NCI-H510A treated with DMSO at 0.1 percent for 48 hours (cell line): ENCODE results near the gene ICAM3.

Source experiments
- DNase-seq: peaks from one replicate; lab custom pipeline; 2025; lab: John Stamatoyannopoulos, UW

ICAM3 gene

GRCh38 chr19:10290876-10291553 is 48.4 kb downstream of the ICAM3 start:
- peak; percentile 8 for DNase-seq

- no peak for DNase-seq
These were observed 49.0 kb downstream of the ICAM3 start for GRCh38 chr19:10290357-10290875.

- DNase-seq = no peak
These were observed 49.5 kb downstream of the ICAM3 start, which contains the start of gene ICAM5 for GRCh38 chr19:10289836-10290356. ICAM5 (plus strand) TSS chr19:10289952; CDS start chr19:10290044, 92 bp downstream.

GRCh38 chr19:10289167-10289835 is 50.1 kb downstream of the ICAM3 start:
- DNase-seq = no peak

GRCh38 chr19:10288662-10289166 is 50.7 kb downstream of the ICAM3 start:
- DNase-seq = peak; percentile 53

- no peak for DNase-seq
These were observed 52.4 kb downstream of the ICAM3 start, which contains the start of gene ICAM4 for GRCh38 chr19:10286803-10287737. ICAM4 (plus strand) TSS chr19:10286955; CDS start chr19:10287013, 58 bp downstream.

- DNase-seq = no peak
These were observed 54.0 kb downstream of the ICAM3 start for GRCh38 chr19:10285393-10285792.

- DNase-seq = no peak
These were observed 54.5 kb downstream of the ICAM3 start for GRCh38 chr19:10284960-10285278.

- DNase-seq = no peak
These were observed 55.1 kb downstream of the ICAM3 start for GRCh38 chr19:10284065-10284959.
